Hippocampal formation (tissue), 2 donors: ENCODE measurements around the gene SMO.
"Not testable (repeated sequence)": the region's sequence is repeated elsewhere in the genome, so short reads cannot be mapped to it uniquely, and the experiment has no call there.

Experiments
- DNase-seq, 2 donors: peaks; one replicate each; lab custom pipeline; 2025; lab: John Stamatoyannopoulos, UW

Gene SMO

DNA sequence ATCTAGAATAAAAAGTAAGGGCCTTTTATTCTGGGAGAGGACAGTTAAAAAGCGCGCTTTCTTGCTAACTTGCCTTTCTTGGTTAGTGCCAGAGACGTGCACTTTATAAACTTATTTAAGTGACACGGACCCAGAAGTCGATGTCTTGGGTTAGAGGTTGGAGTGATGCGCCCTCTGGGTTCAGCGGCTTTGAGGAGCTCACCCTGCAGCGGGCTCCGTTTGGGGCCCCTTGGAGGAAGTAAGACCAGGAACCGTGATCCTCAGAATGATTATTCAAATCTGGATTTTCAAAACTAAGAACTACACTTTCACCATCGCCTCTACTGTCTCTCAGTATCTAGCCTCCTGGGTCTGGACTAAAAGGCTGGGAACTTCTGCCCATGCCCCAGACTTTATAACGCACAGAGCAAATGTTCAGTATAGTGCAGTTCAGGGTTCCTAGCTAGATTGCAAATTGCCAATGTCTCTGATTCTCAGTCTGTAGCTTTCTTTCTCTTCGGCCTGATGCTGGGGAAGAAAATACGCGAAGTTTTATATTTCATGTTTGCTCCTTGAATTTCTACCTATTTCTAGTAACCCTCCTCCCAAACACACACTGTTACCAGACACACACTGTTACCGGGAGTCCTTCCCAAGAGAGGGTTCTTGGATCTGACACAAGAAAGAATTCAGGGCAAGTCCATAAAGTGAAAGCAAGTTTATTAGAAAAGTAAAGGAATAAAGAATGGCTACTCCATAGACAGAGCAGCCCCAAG, 18.6 kb upstream of the SMO start:
- no peak for DNase-seq

DNA sequence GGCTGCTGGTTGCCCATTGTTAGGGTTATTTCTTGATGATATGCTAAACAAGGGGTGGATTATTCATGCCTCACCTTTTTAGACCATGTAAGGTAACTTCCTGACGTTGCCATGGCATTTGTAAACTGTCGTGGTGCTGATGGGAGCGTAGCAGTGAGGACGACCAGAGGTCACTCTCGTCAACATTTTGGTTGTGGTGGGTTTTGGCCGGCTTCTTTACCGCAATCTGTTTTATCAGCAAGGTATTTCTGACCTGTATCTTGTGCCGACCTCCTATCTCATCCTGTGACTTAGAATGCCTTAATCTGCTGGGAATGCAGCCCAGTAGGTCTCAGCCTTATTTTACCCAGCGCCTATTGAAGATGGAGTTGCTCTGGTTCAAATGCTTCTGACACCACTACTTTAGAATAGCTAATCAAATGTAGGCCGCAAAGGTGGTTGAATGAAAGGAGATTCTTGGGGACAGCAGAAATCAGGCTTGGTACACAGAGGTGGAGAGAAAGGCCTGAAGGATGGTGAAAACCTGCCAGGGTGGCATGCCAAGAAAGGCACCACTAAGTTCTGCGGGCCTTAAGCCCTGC, 17.9 kb upstream of the SMO start:
- no peak for DNase-seq

DNA sequence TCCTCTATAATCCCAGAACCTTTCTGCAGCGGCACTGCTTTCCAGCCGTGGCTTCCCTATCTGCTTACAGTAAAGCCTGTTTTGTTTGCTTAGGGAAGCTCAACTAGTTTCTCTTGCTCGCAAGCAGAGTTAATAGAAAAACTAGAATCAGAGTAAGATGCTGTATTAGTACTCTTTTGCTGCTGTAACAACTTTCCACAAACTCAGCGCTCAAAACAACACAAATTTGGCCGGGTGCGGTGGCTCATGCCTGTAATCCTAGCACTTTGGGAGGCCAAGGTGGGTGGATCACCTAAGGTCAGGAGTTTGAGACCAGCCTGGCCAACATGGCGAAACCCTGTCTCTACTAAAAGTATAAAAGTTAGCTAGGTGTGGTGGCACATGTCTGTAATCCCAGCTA, 14.6 kb upstream of the SMO start:
- not testable (repeated sequence) for DNase-seq

DNA sequence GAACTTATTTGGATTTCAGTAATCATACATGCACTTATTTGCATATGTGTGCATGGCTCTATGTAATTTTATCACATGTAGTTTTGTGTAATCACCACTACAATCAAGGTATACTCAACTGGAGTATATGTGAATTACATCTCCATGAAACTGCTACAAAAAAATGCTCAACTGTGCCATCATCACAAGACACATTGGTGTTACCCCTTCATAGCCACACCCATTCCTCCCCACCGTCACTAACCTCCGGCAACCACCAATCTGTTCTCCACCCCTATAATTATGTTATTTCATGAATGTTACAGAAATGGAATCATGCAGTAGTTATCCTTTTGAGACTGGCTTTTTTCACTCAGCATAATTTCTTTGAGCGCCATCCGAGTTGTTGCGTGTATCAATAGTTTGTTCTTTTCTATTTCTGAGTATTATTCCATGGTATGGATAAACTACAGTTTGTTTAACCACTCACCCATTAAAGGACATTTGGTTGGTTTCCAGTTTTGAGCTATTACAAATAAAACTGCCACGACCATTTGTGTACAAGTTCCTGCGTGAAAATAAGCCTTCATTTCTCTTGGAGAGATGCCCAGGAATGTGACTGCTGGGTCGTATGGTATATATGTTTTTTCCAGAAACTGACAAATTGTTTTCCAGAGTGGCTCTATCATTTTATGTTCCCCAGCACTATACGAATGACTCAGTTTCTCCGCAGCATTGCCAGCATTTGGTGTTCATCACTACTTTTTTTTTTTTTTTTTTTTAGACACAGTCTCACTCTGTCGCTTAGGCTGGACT, 11.3 kb upstream of the SMO start:
- DNase-seq, result no peak

DNA sequence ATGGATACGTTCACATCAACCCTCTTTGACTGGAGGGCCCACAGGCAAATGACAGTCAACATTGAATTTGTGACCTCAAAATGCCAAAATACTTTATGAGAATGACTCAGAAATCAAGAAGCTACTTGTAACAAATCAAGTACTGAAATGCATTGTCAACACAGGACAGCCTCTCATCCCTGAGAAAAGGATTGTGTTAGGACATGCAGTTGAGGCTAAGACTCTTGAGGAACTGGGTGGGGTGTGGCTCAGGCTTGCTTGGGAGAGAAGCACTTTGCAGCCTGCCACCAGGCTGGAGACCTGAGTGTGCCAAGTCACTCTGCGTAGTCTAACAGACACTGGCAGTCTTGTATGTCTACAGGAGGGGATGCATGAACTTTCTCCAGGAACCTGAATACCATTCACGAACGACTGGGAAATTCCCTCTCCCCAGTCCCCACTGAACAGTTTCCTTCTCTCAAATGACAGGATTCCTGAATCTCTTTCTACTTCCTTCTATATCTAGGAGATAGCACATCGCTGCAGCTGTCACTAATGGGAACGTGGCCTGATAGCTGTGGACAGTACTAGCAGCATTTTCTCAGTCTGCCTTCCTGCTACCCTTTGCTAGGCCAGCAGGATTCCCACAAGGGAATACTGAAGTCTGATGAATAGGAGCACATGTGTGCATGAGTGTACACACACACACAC, 3.3 kb upstream of the SMO start:
- DNase-seq, result no peak

DNA sequence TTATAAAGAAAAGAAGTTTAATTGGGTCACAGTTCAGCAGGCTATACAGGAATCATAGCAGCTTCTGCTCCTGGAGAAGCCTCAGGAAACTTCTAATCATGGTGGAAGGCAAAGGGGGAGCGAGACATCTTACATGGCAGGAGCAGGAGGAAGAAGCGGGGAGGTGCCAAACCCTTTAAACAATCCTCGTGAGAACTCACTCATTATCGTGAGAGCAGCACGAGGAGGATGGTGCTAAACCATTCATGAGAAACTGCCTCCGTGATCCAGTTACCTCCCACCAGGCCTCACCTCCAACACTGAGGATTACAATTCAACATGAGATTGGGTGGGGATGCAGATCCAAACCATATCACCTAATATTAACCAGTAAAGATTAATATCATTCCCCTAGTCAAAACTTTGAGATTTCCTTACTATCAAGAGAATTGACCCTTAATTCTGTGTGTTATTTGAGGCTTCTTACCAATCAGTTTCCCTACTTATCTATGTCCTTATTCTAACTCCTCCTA, 1.6 kb upstream of the SMO start:
- no peak for DNase-seq

DNA sequence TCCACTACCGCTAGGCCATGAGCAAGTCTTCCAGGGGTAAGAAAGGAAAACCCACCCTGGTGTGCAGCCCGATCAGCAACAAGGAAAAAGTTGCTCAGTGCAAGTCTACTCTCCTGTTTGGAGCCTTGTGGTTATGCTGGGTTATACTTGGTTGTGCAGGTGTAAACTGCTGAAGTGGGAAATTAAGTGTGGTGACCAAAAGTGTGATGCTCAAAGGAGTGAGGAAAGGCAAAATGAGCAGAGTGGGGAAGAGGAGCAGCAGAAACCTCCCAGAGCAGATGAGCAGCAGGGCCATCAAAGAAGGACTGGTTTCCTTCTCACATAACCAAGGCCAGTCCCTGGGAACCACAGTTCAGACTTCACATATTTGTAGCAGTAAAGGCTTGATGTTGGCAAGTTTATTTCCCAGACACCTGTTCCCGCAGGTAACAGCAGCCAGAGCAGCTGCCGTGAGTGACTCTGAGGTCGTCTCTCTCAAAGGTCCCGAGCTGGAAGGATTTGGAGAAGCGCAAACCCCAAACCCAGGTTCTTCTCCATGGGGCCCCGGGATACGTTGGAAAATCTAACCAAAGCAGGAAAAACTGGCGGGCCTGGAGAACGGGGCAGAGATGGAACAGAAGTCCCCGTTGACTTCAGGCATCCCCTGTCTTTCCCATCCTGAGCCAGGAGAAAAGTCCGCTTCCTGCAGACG, 607 bp upstream of the SMO start:
- no peak for DNase-seq

DNA sequence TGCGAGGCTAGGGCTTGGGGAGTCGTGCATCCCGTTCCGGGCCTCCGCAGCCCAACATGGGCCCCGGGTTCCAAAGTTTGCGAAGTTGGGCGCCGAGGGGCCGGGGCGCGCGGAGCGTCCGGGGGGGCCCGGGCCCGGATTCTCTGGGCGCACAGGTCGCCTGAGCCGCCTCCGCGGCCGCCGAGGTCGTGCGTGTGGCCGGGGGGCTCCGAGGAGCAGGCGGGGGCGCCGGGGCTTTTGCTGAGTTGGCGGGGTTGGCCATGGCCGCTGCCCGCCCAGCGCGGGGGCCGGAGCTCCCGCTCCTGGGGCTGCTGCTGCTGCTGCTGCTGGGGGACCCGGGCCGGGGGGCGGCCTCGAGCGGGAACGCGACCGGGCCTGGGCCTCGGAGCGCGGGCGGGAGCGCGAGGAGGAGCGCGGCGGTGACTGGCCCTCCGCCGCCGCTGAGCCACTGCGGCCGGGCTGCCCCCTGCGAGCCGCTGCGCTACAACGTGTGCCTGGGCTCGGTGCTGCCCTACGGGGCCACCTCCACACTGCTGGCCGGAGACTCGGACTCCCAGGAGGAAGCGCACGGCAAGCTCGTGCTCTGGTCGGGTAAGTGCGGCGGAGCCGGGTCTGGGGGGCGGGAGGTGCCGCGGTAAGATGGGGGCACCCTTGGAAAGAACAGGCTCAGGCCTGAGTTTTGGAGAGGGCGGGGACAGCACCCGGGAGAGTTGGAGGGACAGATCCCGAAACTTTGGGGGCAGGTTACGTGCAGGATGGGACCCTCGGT, 643 bp downstream of the SMO start:
- no peak for DNase-seq

DNA sequence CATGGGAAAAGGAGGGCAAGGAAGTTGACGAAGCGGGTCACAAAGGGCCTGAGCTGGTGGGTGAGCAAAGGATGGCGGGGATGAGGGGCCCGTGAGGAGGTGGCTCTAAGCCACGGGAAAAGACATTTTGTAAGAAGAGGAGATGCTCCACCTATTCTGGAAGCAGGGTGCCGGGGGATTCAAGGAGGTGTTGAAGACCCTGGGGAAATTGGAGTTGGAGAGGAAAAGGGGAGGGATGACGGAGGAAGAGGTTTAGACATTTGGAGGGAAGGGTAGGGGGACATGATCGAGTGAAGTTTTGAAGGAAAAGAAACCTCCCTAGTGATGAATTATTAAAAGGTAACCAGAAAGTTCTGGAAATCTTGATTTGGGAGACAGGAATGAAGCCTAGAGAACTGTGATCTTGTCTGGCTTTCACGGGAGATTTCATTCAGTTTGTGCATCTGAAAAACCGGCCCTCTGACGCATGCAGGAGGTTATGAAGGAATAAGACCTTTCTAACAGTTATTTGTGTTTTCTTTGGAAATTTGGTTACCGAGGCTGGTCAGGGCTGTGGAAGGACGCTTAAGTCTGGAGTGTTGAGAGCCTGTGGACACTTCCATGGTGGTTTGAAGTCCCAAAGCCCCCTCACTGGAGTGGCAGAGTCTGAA, 1.4 kb downstream of the SMO start:
- DNase-seq, result no peak

DNA sequence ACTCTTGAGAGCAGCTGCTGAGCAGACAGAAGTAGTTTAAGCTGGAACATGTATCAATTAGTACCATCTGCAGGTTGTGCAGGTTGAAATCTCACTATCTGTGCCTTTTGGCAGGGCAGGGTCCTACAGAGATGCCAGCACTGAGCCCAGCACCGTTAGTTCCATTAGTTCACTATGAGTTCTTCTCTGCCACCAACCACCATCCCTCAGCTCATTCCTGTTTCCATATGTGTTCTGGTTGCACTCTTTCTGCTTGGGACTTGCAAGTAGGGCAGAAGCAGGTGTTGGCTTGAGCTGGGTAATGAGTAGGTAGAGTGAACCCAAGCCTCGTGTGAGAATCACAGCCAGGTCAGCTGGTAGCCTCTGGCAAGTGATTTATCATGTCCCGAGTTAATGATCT, 2.8 kb downstream of the SMO start:
- DNase-seq, result no peak

DNA sequence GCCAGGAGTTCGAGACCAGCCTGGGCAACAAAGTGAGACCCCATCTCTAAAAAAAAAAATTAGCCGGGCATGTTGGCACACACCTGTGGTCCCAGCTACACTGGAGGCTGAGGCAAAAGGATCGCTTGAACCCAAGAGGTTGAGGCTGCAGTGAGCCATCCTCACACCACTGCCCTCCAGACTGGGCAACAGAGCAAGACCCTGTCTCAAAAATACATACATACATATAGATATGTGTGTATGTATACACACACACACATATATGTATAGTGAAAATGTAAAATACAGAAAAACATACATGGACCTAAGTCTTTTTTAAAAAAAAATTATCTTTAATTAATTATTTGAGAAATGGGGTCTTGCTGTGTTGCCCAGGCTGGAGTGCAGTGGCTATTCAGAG, 5.5 kb downstream of the SMO start:
- no peak for DNase-seq

DNA sequence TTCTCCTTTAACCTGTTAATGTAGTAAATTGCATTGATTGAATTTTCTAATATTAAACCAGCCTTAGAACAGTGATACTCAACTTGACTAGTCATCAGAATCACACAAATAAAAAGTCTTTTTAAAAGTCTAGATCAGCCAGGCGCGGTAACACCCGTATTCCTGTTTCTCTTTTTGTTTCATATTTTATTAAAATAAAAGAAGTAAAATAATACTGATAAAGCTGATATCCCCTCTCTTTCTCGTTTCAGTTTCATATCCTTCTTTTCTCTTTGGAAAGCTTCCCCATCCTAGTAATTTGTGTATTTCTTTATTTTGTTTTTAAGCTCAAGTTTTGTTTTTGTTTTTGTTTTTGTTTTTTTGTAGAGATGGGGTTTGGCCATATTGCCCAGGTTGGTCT, 9.3 kb downstream of the SMO start:
- no peak for DNase-seq

DNA sequence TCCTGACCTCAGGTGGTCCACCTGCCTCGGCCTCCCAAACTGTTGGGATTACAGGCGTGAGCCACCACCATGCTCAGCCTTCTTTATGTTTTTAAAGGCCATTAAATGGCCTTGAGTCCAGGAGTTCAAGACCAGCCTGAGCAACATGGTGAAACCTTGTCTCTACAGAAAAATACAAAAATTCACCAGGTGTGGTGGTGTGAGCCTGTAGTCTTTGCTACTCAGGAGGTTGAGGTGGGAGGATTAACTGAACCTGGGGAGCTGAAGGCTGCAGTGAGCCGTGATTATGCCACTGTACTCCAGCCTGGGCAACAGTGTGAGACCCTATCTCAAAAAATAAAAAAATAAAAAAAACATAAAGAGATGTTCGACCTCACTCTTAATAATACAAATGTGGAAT, 11.0 kb downstream of the SMO start:
- DNase-seq, result no peak

DNA sequence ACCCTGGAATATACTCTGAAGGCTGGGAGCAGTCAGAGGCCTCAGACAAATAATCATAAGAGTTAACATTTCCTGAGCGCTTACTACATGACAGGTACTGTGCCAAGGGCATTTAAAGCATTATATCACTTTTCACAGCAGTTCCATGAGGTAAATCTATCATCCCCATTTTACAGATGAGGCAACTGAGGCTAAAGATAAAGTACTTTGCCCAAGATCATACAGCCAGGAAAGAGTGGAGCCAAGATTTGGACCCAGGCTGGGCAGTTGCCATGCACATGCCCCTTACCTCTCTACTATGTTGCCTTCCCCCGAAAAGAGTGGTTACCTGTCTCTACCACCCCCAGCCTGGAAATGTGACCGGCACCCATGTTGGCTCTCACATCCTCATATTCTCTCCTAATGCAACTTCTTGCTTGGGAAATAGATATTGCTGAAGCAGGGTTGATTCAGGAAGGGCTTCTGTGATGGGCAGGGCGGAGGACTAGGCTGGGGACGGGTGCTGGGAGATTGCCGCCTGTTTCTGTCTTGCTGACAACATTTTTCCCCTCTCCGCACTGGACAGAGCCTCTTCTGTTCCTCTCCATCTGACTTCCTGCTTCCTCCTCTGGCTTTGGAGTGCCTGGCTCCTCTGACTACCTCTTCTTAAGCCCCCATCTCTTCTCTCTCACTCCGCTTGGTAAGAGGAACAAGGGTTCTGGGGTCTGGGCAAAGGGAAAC, 13.8 kb downstream of the SMO start:
- no peak for DNase-seq

DNA sequence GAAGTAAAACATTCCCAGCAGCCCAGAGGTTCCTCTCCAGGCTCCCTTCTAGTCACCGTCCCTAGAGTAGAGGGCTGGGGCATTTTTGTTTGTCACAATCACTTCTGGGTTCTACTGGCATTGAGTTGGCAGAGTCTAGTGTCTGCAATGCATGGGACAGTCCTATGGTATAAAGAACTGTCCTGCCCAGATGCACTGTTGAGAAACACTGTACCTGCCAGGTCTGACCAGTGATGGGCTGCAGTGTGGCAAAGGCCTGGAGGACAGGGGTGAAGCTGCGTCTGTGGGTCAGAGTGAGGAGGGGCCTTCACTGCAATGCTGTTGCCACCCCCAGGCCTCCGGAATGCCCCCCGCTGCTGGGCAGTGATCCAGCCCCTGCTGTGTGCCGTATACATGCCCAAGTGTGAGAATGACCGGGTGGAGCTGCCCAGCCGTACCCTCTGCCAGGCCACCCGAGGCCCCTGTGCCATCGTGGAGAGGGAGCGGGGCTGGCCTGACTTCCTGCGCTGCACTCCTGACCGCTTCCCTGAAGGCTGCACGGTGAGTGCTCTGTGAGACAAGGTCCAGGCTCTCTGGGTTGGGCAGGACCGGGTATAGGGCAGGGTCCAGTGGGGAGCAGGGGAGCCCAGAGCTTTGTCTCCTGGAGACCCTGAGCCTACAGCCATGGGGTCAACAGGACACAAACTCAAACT, 14.8 kb downstream of the SMO start:
- no peak for DNase-seq

DNA sequence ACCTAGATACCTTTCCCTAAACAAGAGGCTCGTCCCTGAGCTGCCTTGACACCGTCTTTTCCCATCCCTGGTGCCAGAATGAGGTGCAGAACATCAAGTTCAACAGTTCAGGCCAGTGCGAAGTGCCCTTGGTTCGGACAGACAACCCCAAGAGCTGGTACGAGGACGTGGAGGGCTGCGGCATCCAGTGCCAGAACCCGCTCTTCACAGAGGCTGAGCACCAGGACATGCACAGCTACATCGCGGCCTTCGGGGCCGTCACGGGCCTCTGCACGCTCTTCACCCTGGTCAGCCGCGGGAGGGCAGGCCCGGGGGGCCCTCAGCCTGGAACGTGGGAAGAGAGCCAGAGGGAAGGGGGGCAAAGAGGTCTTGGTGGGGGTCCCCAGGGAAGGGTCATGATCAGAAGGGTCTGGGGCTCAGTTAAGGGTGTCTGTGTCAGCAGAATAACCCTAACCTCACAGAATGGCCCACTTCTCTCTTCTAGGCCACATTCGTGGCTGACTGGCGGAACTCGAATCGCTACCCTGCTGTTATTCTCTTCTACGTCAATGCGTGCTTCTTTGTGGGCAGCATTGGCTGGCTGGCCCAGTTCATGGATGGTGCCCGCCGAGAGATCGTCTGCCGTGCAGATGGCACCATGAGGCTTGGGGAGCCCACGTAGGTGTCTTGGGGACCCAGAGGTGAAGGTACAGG, 16.8 kb downstream of the SMO start:
- no peak for DNase-seq

DNA sequence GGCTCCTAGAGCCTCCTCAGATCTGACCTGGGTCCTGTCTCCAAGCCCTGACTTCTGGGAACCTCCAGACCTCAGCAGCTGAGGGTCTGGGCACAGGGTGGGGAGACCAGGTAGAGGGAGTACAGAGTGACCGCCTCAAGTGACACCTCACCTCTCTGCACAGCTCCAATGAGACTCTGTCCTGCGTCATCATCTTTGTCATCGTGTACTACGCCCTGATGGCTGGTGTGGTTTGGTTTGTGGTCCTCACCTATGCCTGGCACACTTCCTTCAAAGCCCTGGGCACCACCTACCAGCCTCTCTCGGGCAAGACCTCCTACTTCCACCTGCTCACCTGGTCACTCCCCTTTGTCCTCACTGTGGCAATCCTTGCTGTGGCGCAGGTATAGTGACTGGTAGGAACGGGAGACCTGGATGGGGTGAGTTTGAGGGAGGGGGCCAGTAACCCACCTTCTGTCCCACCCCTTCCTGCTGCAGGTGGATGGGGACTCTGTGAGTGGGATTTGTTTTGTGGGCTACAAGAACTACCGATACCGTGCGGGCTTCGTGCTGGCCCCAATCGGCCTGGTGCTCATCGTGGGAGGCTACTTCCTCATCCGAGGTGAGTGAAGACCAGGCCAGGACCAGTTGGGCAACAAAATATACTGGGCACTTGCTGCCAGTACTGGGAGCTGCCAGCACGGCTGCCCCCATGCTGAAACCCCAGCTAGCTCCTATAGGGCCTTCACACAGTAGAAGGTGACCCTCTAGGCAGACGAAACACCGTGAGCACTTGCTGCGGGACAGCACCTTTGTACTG, 17.8 kb downstream of the SMO start:
- DNase-seq, result no peak

DNA sequence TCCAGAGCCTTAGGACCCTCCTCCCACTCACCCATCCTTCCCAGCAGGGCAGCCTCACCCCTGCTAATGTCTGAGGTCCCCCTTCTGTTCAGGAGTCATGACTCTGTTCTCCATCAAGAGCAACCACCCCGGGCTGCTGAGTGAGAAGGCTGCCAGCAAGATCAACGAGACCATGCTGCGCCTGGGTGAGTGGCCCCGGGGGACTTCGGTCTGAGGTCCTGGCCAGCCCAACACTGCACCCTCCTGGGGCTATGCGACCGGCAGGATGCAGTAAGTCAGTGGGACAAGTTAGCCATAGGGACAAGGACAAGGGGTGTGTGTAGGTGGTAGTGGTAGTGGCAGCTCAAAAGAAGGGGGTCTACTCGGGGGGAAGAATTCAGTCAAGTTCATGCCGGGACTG, 20.2 kb downstream of the SMO start:
- no peak for DNase-seq
